ENCODE data around the gene PPTC7. TPM values are rescaled to one million over a fixed set of nuclear protein-coding genes. Genes with fewer than 3 reads are reported as not detected.

The PPTC7 gene
- total and polyA plus RNA-seq, 10 of the 15 experiments (the other 5 are each of a cell fraction or from before 2014, with no cell fraction given), result 4.0 to 69.6 (median 12.3) TPM

DNA sequence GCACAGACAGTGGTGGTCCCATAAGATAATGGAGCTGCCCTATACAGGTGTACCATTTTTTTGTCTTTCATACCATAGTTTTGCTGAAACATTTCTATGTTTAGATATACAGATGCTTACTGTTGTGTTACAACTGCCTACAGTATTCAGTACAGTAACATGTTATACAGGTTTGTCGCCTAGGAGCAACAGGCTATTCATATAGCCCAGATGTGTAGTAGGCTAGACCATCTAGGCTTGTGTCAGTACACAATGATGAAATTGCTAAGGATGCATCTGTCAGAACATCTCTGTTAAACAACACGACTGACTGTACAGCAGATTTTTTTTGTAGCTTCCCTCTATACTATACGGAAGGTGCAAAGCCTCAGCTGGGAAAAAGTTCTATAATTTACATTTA, 50.5 kb downstream of the PPTC7 start (continued):
- TF ChIP-seq, protein P1, sequence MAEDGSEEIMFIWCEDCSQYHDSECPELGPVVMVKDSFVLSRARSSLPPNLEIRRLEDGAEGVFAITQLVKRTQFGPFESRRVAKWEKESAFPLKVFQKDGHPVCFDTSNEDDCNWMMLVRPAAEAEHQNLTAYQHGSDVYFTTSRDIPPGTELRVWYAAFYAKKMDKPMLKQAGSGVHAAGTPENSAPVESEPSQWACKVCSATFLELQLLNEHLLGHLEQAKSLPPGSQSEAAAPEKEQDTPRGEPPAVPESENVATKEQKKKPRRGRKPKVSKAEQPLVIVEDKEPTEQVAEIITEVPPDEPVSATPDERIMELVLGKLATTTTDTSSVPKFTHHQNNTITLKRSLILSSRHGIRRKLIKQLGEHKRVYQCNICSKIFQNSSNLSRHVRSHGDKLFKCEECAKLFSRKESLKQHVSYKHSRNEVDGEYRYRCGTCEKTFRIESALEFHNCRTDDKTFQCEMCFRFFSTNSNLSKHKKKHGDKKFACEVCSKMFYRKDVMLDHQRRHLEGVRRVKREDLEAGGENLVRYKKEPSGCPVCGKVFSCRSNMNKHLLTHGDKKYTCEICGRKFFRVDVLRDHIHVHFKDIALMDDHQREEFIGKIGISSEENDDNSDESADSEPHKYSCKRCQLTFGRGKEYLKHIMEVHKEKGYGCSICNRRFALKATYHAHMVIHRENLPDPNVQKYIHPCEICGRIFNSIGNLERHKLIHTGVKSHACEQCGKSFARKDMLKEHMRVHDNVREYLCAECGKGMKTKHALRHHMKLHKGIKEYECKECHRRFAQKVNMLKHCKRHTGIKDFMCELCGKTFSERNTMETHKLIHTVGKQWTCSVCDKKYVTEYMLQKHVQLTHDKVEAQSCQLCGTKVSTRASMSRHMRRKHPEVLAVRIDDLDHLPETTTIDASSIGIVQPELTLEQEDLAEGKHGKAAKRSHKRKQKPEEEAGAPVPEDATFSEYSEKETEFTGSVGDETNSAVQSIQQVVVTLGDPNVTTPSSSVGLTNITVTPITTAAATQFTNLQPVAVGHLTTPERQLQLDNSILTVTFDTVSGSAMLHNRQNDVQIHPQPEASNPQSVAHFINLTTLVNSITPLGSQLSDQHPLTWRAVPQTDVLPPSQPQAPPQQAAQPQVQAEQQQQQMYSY (CRISPR knock-in tag; IDR thresholded peaks at IDR 0.05), result no peak
- TF ChIP-seq NFIC (IDR thresholded peaks at IDR 0.05; ENCODE audit: low read depth, low read length) (no peak), KAT2A (conservative IDR thresholded peaks at IDR 0.05; ENCODE audit: control insufficient read depth, low read depth, low read length) (no peak), ZNF217 (IDR thresholded peaks at IDR 0.05) (no peak)
- TF ChIP-seq, protein P2, sequence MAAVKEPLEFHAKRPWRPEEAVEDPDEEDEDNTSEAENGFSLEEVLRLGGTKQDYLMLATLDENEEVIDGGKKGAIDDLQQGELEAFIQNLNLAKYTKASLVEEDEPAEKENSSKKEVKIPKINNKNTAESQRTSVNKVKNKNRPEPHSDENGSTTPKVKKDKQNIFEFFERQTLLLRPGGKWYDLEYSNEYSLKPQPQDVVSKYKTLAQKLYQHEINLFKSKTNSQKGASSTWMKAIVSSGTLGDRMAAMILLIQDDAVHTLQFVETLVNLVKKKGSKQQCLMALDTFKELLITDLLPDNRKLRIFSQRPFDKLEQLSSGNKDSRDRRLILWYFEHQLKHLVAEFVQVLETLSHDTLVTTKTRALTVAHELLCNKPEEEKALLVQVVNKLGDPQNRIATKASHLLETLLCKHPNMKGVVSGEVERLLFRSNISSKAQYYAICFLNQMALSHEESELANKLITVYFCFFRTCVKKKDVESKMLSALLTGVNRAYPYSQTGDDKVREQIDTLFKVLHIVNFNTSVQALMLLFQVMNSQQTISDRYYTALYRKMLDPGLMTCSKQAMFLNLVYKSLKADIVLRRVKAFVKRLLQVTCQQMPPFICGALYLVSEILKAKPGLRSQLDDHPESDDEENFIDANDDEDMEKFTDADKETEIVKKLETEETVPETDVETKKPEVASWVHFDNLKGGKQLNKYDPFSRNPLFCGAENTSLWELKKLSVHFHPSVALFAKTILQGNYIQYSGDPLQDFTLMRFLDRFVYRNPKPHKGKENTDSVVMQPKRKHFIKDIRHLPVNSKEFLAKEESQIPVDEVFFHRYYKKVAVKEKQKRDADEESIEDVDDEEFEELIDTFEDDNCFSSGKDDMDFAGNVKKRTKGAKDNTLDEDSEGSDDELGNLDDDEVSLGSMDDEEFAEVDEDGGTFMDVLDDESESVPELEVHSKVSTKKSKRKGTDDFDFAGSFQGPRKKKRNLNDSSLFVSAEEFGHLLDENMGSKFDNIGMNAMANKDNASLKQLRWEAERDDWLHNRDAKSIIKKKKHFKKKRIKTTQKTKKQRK (IDR thresholded peaks at IDR 0.05; ENCODE audit: low read depth, low read length), result no peak
- TF ChIP-seq, protein P3, sequence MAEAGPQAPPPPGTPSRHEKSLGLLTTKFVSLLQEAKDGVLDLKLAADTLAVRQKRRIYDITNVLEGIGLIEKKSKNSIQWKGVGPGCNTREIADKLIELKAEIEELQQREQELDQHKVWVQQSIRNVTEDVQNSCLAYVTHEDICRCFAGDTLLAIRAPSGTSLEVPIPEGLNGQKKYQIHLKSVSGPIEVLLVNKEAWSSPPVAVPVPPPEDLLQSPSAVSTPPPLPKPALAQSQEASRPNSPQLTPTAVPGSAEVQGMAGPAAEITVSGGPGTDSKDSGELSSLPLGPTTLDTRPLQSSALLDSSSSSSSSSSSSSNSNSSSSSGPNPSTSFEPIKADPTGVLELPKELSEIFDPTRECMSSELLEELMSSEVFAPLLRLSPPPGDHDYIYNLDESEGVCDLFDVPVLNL (IDR thresholded peaks at IDR 0.05; ENCODE audit: low read depth, low read length), result no peak

Data from GM12878 (cell line).